A549 treated with GW870086 at 1 μM for 4 hours (cell line): ENCODE results near the gene SPRED3. TPM values are rescaled to one million over a fixed set of nuclear protein-coding genes. Genes with fewer than 3 reads are reported as not detected.

Experiments used
- total RNA-seq: library from RNA; stranded (reverse); fragments of 200-300 nt; extraction: Qiagen RNA extraction; gene quantifications from 5 replicates; pipeline ENCODE4 v1.2.3, GENCODE V29; 2022; ENCODE audit warnings: low read depth

Gene SPRED3
- 1.8 to 3.1 TPM (median 2.6 TPM) in 5 replicates for total RNA-seq

DNA sequence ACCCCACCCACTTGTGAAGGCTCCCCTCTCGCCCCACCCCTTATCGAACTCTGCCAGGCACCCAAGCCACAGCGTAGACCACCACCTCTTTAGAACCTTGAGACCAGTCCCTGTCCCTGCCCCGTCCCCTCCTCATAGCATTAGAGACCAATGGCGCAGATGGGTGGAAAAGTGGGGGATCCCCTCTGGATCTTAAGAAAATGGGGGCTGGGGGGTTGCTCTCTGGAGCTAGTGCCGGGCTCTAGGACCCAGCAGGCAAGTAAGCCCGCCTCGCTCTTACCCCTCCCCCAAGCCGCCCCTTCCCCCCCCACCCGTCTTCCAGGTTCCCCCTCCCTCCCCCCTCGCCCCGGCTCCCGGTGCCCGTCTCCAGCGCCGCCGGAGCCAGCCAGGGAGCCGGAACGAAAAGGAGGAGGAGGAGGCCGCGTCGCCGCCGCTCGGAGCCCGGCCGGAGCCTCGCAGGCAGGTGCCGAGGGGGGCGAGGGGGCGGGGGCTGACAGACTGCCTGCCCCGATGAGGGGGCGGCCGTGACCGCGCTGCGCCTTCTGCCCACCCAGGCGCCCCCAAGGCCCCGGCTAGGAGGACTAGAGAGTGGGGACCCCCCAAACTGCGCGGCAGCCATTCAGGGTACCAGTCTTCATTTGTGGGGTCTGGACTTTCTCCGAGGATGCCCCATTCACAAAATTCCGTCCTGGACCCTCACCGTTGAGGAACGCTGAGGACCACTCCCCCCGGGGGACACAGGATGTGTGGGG lies at the start of gene SPRED3:
SPRED3 (plus strand) TSS at position 349 of the 752 bp plus-strand sequence. CDS start 1,606 bp downstream, outside the sequence.

DNA sequence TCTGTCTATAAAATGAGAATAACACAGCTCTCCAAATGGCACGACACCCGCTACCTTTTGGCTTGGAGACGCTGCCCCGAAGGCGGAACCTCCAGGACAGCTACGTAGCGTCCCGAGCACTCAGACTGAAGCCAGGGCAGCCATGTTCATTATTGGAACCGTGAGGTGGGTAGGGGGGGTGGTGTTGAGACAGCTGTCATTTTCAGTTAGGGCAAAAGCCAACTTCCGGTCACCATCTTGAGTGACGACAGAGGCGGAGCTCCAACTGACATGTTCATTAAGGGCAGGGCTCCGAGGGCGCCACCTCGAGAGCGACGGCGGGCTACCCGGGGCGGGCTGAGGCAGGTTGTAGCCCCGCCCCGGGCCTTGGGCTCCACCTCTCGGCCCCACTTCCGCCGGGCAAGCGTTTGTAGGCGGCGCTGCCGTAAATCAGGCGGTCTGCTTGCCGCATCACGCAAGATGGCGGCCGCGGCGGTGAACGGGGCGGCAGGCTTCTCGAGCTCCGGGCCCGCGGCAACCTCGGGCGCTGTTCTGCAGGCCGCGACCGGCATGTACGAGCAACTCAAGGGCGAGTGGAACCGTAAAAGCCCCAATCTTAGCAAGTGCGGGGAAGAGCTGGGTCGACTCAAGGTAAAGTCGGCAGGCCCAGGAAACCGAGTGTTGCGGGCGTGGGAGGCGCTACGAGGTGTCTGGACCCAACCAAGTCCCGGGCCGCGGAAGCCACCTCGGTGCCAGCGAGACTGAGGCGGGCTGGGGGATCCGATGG lies 14.0 kb upstream of the SPRED3 start, which contains the start of gene PSMD8:
PSMD8 (plus strand) TSS at position 240 of the 766 bp plus-strand sequence; CDS start at position 271, 31 bp downstream.

DNA sequence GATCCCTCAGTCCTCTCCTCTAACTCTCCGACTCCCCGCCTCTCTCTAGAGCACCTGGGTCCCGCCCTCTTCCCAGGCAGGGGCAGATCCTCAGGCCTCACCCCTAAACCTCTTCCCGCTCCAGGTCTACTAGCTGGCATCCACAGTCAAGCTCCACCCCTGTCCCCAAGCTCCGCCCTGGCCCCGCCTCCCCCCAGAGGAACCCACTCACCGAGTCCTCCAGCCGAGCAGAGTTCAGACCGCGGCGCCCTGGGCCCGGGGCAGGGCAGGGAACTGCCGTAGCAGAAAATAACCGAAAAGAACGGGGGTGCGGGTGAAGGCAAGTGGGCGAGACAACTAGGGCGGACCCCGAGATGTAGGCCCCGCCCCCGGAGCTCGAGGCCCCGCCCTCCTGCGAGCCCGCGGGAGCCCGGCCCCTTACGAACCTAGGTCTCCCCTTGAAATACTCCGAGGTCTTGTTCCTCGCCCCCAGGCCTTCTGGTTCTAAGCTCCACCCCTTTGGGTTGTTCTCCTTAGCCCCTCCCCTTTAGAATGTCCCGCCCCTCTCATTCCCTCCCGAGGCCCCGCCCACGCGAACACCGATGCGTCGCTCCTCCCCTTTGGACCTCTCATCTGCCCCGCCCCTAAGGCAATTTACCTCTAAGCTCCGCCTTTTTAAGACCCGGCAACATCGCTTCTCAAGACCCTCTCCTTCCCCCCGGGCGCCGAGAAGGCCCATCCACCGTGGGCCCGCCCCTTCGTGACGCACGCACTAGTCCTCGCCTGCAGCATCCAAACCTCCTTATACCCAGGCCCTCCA lies 748 bp upstream of the SPRED3 start, which contains the start of gene GGN:
GGN (minus strand) TSS at position 485 of the 799 bp plus-strand sequence. CDS start 773 bp downstream, outside the sequence.

GRCh38 chr19:38402967-38403674 lies 14.6 kb downstream of the SPRED3 start, which contains the start of gene FAM98C:
Gene FAM98C, plus strand, starts transcription at chr19:38403093. Its CDS starts 61 bp downstream, at chr19:38403154.

DNA sequence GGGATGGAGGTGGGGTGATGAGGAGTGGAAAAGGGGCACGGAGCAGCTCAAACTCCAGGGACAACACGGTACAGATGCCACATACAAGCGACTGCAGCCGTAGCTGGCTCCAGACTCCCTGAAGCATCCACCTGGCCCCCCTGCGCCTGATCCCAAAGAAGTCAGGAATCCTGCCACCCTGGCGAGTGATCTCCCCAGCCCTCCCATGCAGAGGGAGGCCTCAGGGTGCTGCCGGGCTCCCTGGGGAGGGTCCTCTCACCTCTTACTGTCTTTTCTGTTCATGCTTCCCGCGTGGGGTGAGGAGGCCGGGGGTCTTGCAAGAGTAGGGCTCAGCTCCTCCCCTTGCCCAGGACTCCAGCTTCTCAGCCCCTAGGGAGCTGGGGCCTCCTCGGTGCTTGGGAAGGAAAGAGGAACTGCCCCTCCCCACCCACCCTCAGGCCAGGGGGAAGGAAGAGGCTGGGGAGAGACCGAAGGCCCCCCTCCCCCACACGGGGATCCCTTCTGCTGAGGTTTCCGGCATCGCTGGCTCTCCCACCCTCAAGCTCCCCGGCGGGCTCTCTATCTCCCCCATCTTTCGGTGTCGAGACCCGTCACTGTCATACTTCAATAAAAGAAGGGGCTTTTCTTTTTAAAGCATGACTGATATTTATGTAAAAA lies 37.4 kb downstream of the SPRED3 start, which contains the start of gene RASGRP4:
RASGRP4 (minus strand) TSS at position 410 of the 657 bp plus-strand sequence; CDS start at position 282, 128 bp downstream.

GRCh38 chr19:38433268-38433733 lies 44.8 kb downstream of the SPRED3 start, which contains the start of gene RYR1:
Gene RYR1, plus strand, starts transcription at chr19:38433691. Its CDS starts 139 bp downstream, at chr19:38433830.

Other genes starting within 250 kb of the SPRED3 start
- 3.5 to 4.8 TPM (median 4.5 TPM) in 5 replicates for gene DPF1, start 164.5 kb upstream of the SPRED3 start, total RNA-seq
- gene PPP1R14A, start 132.3 kb upstream of the SPRED3 start, total RNA-seq = 98.1 to 110 TPM (median 107 TPM) in 5 replicates
- 266 to 360 TPM (median 337 TPM) in 5 replicates for gene SPINT2, start 124.1 kb upstream of the SPRED3 start, total RNA-seq
- 692 to 827 TPM (median 715 TPM) in 5 replicates for gene C19orf33, start 84.4 kb upstream of the SPRED3 start, total RNA-seq
- gene YIF1B, start 72.8 kb upstream of the SPRED3 start, total RNA-seq = 101 to 136 TPM (median 126 TPM) in 5 replicates
- 4.2 to 5.4 TPM (median 4.9 TPM) in 5 replicates for gene KCNK6, start 68.9 kb upstream of the SPRED3 start, total RNA-seq
- 0.62 to 1.4 TPM (median 1.1 TPM) in 5 replicates for gene CATSPERG, start 52.9 kb upstream of the SPRED3 start, total RNA-seq
- 452 to 527 TPM (median 502 TPM) in 5 replicates for gene PSMD8, start 14.1 kb upstream of the SPRED3 start, total RNA-seq
- 0.25 to 0.56 TPM (median 0.28 TPM) in 5 replicates for gene GGN, start 663 bp upstream of the SPRED3 start, total RNA-seq
- 16.9 to 28.0 TPM (median 26.3 TPM) in 5 replicates for gene FAM98C, start 14.4 kb downstream of the SPRED3 start, total RNA-seq
- gene RASGRP4, start 37.5 kb downstream of the SPRED3 start, total RNA-seq = 0.07 to 0.23 TPM (median 0.11 TPM) in 4 of 5 replicates, not detected in the other
- 4.7 to 7.6 TPM (median 5.6 TPM) in 5 replicates for gene RYR1, start 45.0 kb downstream of the SPRED3 start, total RNA-seq
- gene MAP4K1, start 229.3 kb downstream of the SPRED3 start, total RNA-seq = 0.40 to 3.6 TPM (median 0.85 TPM) in 5 replicates
- 684 to 1,048 TPM (median 735 TPM) in 5 replicates for gene EIF3K, start 230.5 kb downstream of the SPRED3 start, total RNA-seq